Ishikawa (cell line): ENCODE results near the gene ZNF2.

Source experiments
- CEBPB ChIP-seq: IDR thresholded peaks from 2 replicates; pipeline ENCODE4 v1.6.1; 2012
- CREB1 ChIP-seq: IDR thresholded peaks from 2 replicates; pipeline ENCODE4 v1.6.1; 2012; ENCODE audit warnings: low read depth
- EGR1 ChIP-seq: IDR thresholded peaks from 2 replicates; pipeline ENCODE4 v1.6.1; 2012
- EP300 ChIP-seq: IDR thresholded peaks from 2 replicates; pipeline ENCODE4 v1.6.1; 2012; ENCODE audit warnings: borderline replicate concordance
- FOXM1 ChIP-seq: IDR thresholded peaks from 2 replicates; pipeline ENCODE4 v1.6.1; 2012; ENCODE audit warnings: low read depth, borderline replicate concordance
- MAX ChIP-seq: IDR thresholded peaks from 2 replicates; pipeline ENCODE4 v1.6.1; 2012
- NFIC ChIP-seq: IDR thresholded peaks from 2 replicates; pipeline ENCODE4 v1.6.1; 2012
- RAD21 ChIP-seq: IDR thresholded peaks from 2 replicates; pipeline ENCODE4 v1.6.1; 2012; ENCODE audit warnings: low read depth
- REST ChIP-seq: IDR thresholded peaks from 2 replicates; pipeline ENCODE4 v1.6.1; 2012; ENCODE audit warnings: low read depth, mild to moderate bottlenecking
- TAF1 ChIP-seq: IDR thresholded peaks from 2 replicates; pipeline ENCODE4 v1.6.1; 2012; ENCODE audit warnings: low read depth, mild to moderate bottlenecking
- TCF12 ChIP-seq: IDR thresholded peaks from 2 replicates; pipeline ENCODE4 v1.6.1; 2012; ENCODE audit warnings: low read depth
- TEAD4 ChIP-seq: IDR thresholded peaks from 2 replicates; pipeline ENCODE4 v1.6.1; 2012
- USF1 ChIP-seq: IDR thresholded peaks from 2 replicates; pipeline ENCODE4 v1.6.1; 2012
- YY1 ChIP-seq: IDR thresholded peaks from 2 replicates; pipeline ENCODE4 v1.6.1; 2012; ENCODE audit warnings: low read depth
- ZBTB7A ChIP-seq: IDR thresholded peaks from 2 replicates; pipeline ENCODE4 v1.6.1; 2012; ENCODE audit warnings: low read depth

ZNF2 gene

GRCh38 chr2:95165371-95166064 lies at the start of gene ZNF2:
ZNF2 (plus strand) TSS chr2:95165809; CDS start chr2:95176227, 10,418 bp downstream.
- TF ChIP-seq EP300 (no peak), CREB1 (peak; percentile 97), RAD21 (no peak), TCF12 (peak; percentile 65; the same call in 1 of the 2 replicates), REST (no peak), MAX (peak; percentile 89), TEAD4 (no peak), CEBPB (no peak), TAF1 (peak; percentile 95), USF1 (peak; percentile 76), ZBTB7A (no peak), EGR1 (no peak; the same call in 1 of the 2 replicates), NFIC (no peak), YY1 (peak; percentile 97), FOXM1 (no peak)

GRCh38 chr2:95121093-95121406 lies 44.6 kb upstream of the ZNF2 start:
- TF ChIP-seq REST (no peak), ZBTB7A (no peak), FOXM1 (no peak), RAD21 (no peak), CREB1 (no peak), NFIC (no peak), USF1 (no peak), CEBPB (no peak), MAX (no peak), TEAD4 (no peak), EP300 (no peak), TCF12 (no peak), EGR1 (no peak), TAF1 (no peak), YY1 (no peak)

- TF ChIP-seq CREB1 = no peak
- TF ChIP-seq NFIC = no peak; the same call in 1 of the 2 replicates
- peak; percentile 52 for TF ChIP-seq ZBTB7A
- peak; percentile 38; the same call in 1 of the 2 replicates for TF ChIP-seq TEAD4
- peak; percentile 25; the same call in 1 of the 2 replicates for TF ChIP-seq EP300
- TF ChIP-seq CEBPB = no peak
- TF ChIP-seq TAF1 = peak; percentile 95
- TF ChIP-seq USF1 = no peak
- no peak for TF ChIP-seq REST
- TF ChIP-seq YY1 = peak; percentile 93
- no peak for TF ChIP-seq RAD21
- no peak; the same call in 1 of the 2 replicates for TF ChIP-seq EGR1
- peak; percentile 84 for TF ChIP-seq MAX
- no peak for TF ChIP-seq FOXM1
- TF ChIP-seq TCF12 = peak; percentile 32; the same call in 1 of the 2 replicates
Observed at GRCh38 chr2:95121407-95122196, 44.0 kb upstream of the ZNF2 start, which contains the start of gene MRPS5. MRPS5 (minus strand) TSS chr2:95121808; CDS start chr2:95121791, 17 bp downstream.
